GM12875 (cell line): ENCODE results near the gene ZNF415.

Experiments
- H3K4me3 ChIP-seq: one replicate; pipeline ENCODE4 v1.5.1; 2011; ENCODE audit warnings: low read depth, low read length, control low read depth
- TF ChIP-seq, protein P1 (sequence below): IDR thresholded peaks from 2 replicates; pipeline ENCODE4 v1.5.1; 2011; ENCODE audit warnings: low read depth, mild to moderate bottlenecking, control low read depth, inconsistent platforms, low read length, moderate library complexity, borderline replicate concordance; ENCODE audit not compliant: insufficient read depth

The ZNF415 gene

GRCh38 chr19:53076984-53077383, 55.7 kb downstream of the ZNF415 start:
- TF ChIP-seq, protein P1, sequence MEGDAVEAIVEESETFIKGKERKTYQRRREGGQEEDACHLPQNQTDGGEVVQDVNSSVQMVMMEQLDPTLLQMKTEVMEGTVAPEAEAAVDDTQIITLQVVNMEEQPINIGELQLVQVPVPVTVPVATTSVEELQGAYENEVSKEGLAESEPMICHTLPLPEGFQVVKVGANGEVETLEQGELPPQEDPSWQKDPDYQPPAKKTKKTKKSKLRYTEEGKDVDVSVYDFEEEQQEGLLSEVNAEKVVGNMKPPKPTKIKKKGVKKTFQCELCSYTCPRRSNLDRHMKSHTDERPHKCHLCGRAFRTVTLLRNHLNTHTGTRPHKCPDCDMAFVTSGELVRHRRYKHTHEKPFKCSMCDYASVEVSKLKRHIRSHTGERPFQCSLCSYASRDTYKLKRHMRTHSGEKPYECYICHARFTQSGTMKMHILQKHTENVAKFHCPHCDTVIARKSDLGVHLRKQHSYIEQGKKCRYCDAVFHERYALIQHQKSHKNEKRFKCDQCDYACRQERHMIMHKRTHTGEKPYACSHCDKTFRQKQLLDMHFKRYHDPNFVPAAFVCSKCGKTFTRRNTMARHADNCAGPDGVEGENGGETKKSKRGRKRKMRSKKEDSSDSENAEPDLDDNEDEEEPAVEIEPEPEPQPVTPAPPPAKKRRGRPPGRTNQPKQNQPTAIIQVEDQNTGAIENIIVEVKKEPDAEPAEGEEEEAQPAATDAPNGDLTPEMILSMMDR = no peak
- no peak overlapping the region for H3K4me3 ChIP-seq

- H3K4me3 ChIP-seq = no peak overlapping the region
- TF ChIP-seq, protein P1 = no peak
These were observed 63.9 kb downstream of the ZNF415 start for GRCh38 chr19:53068834-53069233.

- H3K4me3 ChIP-seq = no peak overlapping the region
- TF ChIP-seq, protein P1 = no peak
These were observed 64.5 kb downstream of the ZNF415 start for GRCh38 chr19:53068199-53068598.

- TF ChIP-seq, protein P1 = no peak
- H3K4me3 ChIP-seq = no peak overlapping the region
These were observed 74.7 kb downstream of the ZNF415 start for GRCh38 chr19:53057904-53058580.
